Loucy (cell line): Measurements from ENCODE around the gene PYCR2.

Experiments used
- CTCF ChIP-seq: fragments of 200-600 bp; sonication (generic); conservative IDR thresholded peaks from 2 replicates; pipeline ENCODE4 v1.5.1; 2014; ENCODE audit warnings: mild to moderate bottlenecking, antibody characterized with exemption, low read length
- EZH2phosphoT487 ChIP-seq: fragments of 200-600 bp; IDR thresholded peaks from 2 replicates; pipeline ENCODE4 v1.6.1; 2018; ENCODE audit warnings: antibody characterized with exemption, mild to moderate bottlenecking, moderate library complexity, borderline replicate concordance

- TF ChIP-seq CTCF (no peak), EZH2phosphoT487 (no peak)
Measured at GRCh38 chr1:225954753-225955152, 30.7 kb upstream of the PYCR2 start.
